ENCODE measurements around the gene HOXA10.

Gene HOXA10

GRCh38 chr7:27198871-27199801 is 25.0 kb upstream of the HOXA10 start:
- Histone ChIP-seq H3K4me3 (peak overlapping the region; percentile 67), H3K27ac (no peak overlapping the region), H3K9me3 (no peaks in the 10 kb centered on the region), H3K4me1 (peaks cover 28% of the 10 kb centered on the region), H3K27me3 (peaks cover 100% of the 10 kb centered on the region), H3K36me3 (no peaks in the 10 kb centered on the region), H3K4me2 (peak overlapping the region; percentile 93), H3K9ac (no peak overlapping the region), H4K20me1 (peaks cover 97% of the 10 kb centered on the region)
- TF ChIP-seq Cebpa-rat (IDR thresholded peaks at IDR 0.05), result no peak

DNA sequence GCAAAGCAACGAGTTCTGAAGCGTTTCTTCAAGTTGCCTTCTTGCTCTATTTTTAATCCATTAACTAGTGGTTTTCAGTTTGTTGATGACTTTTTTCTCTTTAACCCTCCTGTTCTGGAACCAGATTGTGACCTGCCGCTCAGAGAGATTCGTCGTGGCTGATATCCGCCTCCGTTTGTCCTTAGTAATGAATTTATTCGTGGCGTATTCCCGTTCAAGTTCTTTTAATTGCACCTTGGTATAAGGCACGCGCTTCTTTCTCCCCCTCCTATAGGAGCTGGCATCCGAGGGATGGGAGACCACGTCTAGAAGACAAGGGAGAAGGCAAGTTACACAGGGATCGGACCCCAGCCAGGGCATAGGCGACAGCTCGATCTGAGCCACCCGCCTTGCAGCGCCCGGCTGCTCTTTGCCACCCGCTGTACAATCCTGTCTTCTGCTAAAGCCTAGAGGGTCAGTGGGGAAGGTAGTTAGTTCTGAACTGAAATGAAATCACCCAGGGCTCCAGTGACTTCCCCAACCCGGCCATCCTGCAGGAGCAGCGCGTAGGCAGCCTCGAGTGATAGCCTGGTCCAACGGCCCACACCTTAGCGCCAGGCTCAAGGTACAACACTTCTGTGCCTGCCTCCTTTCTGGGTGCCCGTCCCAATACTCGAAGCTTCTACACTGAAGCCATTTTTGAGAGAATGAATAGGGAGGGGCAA is 24.2 kb upstream of the HOXA10 start:
- Histone ChIP-seq H4K20me1 (peaks cover 97% of the 10 kb centered on the region), H3K27me3 (peaks cover 100% of the 10 kb centered on the region), H3K9me3 (no peaks in the 10 kb centered on the region), H3K27ac (no peak overlapping the region), H3K9ac (no peak overlapping the region), H3K4me1 (peaks cover 28% of the 10 kb centered on the region), H3K36me3 (no peaks in the 10 kb centered on the region), H3K4me3 (no peak overlapping the region), H3K4me2 (no peak overlapping the region)
- no peak for TF ChIP-seq Cebpa-rat (IDR thresholded peaks at IDR 0.05)

- no peak overlapping the region for H3K4me2 ChIP-seq
- TF ChIP-seq Cebpa-rat (IDR thresholded peaks at IDR 0.05), result no peak
- no peaks in the 10 kb centered on the region for H3K36me3 ChIP-seq
- H3K27ac ChIP-seq, result no peak overlapping the region
- no peaks in the 10 kb centered on the region for H3K9me3 ChIP-seq
- H3K4me1 ChIP-seq, result peaks cover 28% of the 10 kb centered on the region
- no peak overlapping the region for H3K9ac ChIP-seq
- H3K4me3 ChIP-seq, result no peak overlapping the region
- peaks cover 100% of the 10 kb centered on the region for H3K27me3 ChIP-seq
- peaks cover 97% of the 10 kb centered on the region for H4K20me1 ChIP-seq
Observed at GRCh38 chr7:27197137-27198042, 23.3 kb upstream of the HOXA10 start.

- no peak overlapping the region for H3K4me2 ChIP-seq
- no peaks in the 10 kb centered on the region for H3K36me3 ChIP-seq
- TF ChIP-seq Cebpa-rat (IDR thresholded peaks at IDR 0.05), result no peak
- no peak overlapping the region for H3K27ac ChIP-seq
- H4K20me1 ChIP-seq, result peaks cover 97% of the 10 kb centered on the region
- peaks cover 25% of the 10 kb centered on the region for H3K4me1 ChIP-seq
- H3K9ac ChIP-seq, result no peak overlapping the region
- H3K4me3 ChIP-seq, result no peak overlapping the region
- H3K27me3 ChIP-seq, result peaks cover 100% of the 10 kb centered on the region
- no peaks in the 10 kb centered on the region; the same call in 1 of the 2 replicates for H3K9me3 ChIP-seq
Observed at GRCh38 chr7:27196287-27196767, 22.2 kb upstream of the HOXA10 start.

- no peak for TF ChIP-seq Cebpa-rat (IDR thresholded peaks at IDR 0.05)
- H4K20me1 ChIP-seq, result peaks cover 97% of the 10 kb centered on the region
- H3K4me1 ChIP-seq, result peaks cover 10% of the 10 kb centered on the region
- H3K4me2 ChIP-seq, result no peak overlapping the region
- H3K27me3 ChIP-seq, result peaks cover 100% of the 10 kb centered on the region
- H3K9me3 ChIP-seq, result no peaks in the 10 kb centered on the region; the same call in 1 of the 2 replicates
- no peak overlapping the region for H3K27ac ChIP-seq
- no peak overlapping the region for H3K4me3 ChIP-seq
- no peaks in the 10 kb centered on the region for H3K36me3 ChIP-seq
- no peak overlapping the region for H3K9ac ChIP-seq
Observed at GRCh38 chr7:27194686-27195379, 20.7 kb upstream of the HOXA10 start.

GRCh38 chr7:27194002-27194352 is 19.9 kb upstream of the HOXA10 start:
- H4K20me1 ChIP-seq, result peaks cover 97% of the 10 kb centered on the region
- H3K4me1 ChIP-seq, result peaks cover 2% of the 10 kb centered on the region
- H3K27ac ChIP-seq, result no peak overlapping the region
- no peak for TF ChIP-seq Cebpa-rat (IDR thresholded peaks at IDR 0.05)
- H3K9me3 ChIP-seq, result no peaks in the 10 kb centered on the region; the same call in 1 of the 2 replicates
- no peak overlapping the region for H3K9ac ChIP-seq
- no peak overlapping the region for H3K4me2 ChIP-seq
- no peak overlapping the region for H3K4me3 ChIP-seq
- no peaks in the 10 kb centered on the region for H3K36me3 ChIP-seq
- peaks cover 100% of the 10 kb centered on the region for H3K27me3 ChIP-seq

GRCh38 chr7:27193335-27194001 is 19.3 kb upstream of the HOXA10 start:
- no peak overlapping the region for H3K9ac ChIP-seq
- peaks cover 100% of the 10 kb centered on the region for H3K27me3 ChIP-seq
- H3K4me2 ChIP-seq, result no peak overlapping the region
- H3K4me3 ChIP-seq, result no peak overlapping the region
- peaks cover 97% of the 10 kb centered on the region for H4K20me1 ChIP-seq
- H3K4me1 ChIP-seq, result no peaks in the 10 kb centered on the region
- H3K36me3 ChIP-seq, result no peaks in the 10 kb centered on the region
- no peak overlapping the region for H3K27ac ChIP-seq
- TF ChIP-seq Cebpa-rat (IDR thresholded peaks at IDR 0.05), result no peak
- H3K9me3 ChIP-seq, result no peaks in the 10 kb centered on the region; the same call in 1 of the 2 replicates

GRCh38 chr7:27192546-27193334 is 18.6 kb upstream of the HOXA10 start:
- Histone ChIP-seq H3K36me3 (no peaks in the 10 kb centered on the region), H4K20me1 (peaks cover 97% of the 10 kb centered on the region), H3K4me1 (no peaks in the 10 kb centered on the region), H3K4me3 (no peak overlapping the region), H3K9ac (no peak overlapping the region), H3K9me3 (no peaks in the 10 kb centered on the region; the same call in 1 of the 2 replicates), H3K27me3 (peaks cover 100% of the 10 kb centered on the region), H3K27ac (no peak overlapping the region), H3K4me2 (no peak overlapping the region)
- no peak for TF ChIP-seq Cebpa-rat (IDR thresholded peaks at IDR 0.05)

Measured in BLaER1 (cell line).